Peyer's patch (tissue), 4 donors: ENCODE measurements around the gene BACH2. TPM values are rescaled to one million over a fixed set of nuclear protein-coding genes. Genes with fewer than 3 reads are reported as not detected.

ENCODE experiments used
- DNase-seq, 3 donors: peaks; one replicate each; pipeline ENCODE4 v3.0.0-alpha.2; 2017 to 2019
- H3K27ac ChIP-seq, 4 donors: fragments of 200-600 bp; sonication (generic); one replicate each; pipeline ENCODE4 v1.5.1; 2016 to 2019
- H3K27me3 ChIP-seq, 2 donors: fragments of 200-600 bp; sonication (generic); one replicate each; pipeline ENCODE4 v1.5.1; 2019
- H3K36me3 ChIP-seq, 3 donors: fragments of 200-600 bp; sonication (generic); one replicate each; pipeline ENCODE4 v1.5.1; 2016 to 2019
- H3K4me1 ChIP-seq, 4 donors: fragments of 200-600 bp; sonication (generic); one replicate each; pipeline ENCODE4 v1.5.1; 2016 to 2019
- H3K4me3 ChIP-seq, 4 donors: fragments of 200-600 bp; sonication (generic); 1 replicate in 3 of 4; 2 replicates in 1 of 4; pipeline ENCODE4 v1.5.1; 2016 to 2019; ENCODE audit warnings: mild to moderate bottlenecking in 1 of 4
- H3K9me3 ChIP-seq, 4 donors: fragments of 200-600 bp; sonication (generic); one replicate each; pipeline ENCODE4 v1.5.1; 2016 to 2019; ENCODE audit warnings: mild to moderate bottlenecking in 1 of 4
- CTCF ChIP-seq, 6 experiments: fragments of 450-650 bp in 4 of 6; fragments of 200-600 bp in 2 of 6; sonication (generic) in 1 of 6; IDR thresholded peaks; one replicate each; pipeline ENCODE4 v1.5.1; 2017 to 2019; ENCODE audit warnings: antibody characterized with exemption in 6 of 6, mild to moderate bottlenecking in 3 of 6, moderate library complexity in 1 of 6
- POLR2A ChIP-seq, 2 donors: fragments of 450-650 bp; IDR thresholded peaks; one replicate each; pipeline ENCODE4 v1.5.1; 2017; ENCODE audit warnings: antibody characterized with exemption in 2 of 2, mild to moderate bottlenecking in 2 of 2, moderate library complexity in 2 of 2
- total RNA-seq, 4 donors: library from RNA; depleted of rRNA; stranded (reverse); fragments of >200 nt; gene quantifications; one replicate each; pipeline ENCODE4 v1.1.0, GENCODE V29; 2016

The BACH2 gene
- total RNA-seq, 4 donors from 2014 or later: 0.18 to 26.4 (median 8.2) TPM

GRCh38 chr6:89927264-89927663 lies 369.4 kb downstream of the BACH2 start:
- H3K4me1 ChIP-seq: no peaks in the 10 kb centered on the region
- TF ChIP-seq POLR2A (IDR thresholded peaks at IDR 0.05): no peak
- TF ChIP-seq CTCF (IDR thresholded peaks at IDR 0.05): no peak
- H3K36me3 ChIP-seq: no peaks in the 10 kb centered on the region
- H3K9me3 ChIP-seq: no peaks in the 10 kb centered on the region
- no peak overlapping the region for H3K27ac ChIP-seq
- no peak overlapping the region for H3K4me3 ChIP-seq
- no peaks in the 10 kb centered on the region for H3K27me3 ChIP-seq
- DNase-seq: no peak

- DNase-seq: no peak
- no peak overlapping the region for H3K27ac ChIP-seq
- TF ChIP-seq CTCF (IDR thresholded peaks at IDR 0.05) (no peak), POLR2A (IDR thresholded peaks at IDR 0.05) (no peak)
Observed at GRCh38 chr6:89925826-89926225, 370.8 kb downstream of the BACH2 start.

GRCh38 chr6:89924231-89924630 lies 372.4 kb downstream of the BACH2 start:
- H3K9me3 ChIP-seq: no peaks in the 10 kb centered on the region
- no peaks in the 10 kb centered on the region for H3K4me1 ChIP-seq
- no peak for DNase-seq
- TF ChIP-seq POLR2A (IDR thresholded peaks at IDR 0.05) (no peak), CTCF (IDR thresholded peaks at IDR 0.05) (no peak)
- H3K4me3 ChIP-seq: no peak overlapping the region
- H3K27ac ChIP-seq: no peak overlapping the region
- no peaks in the 10 kb centered on the region for H3K27me3 ChIP-seq
- no peaks in the 10 kb centered on the region for H3K36me3 ChIP-seq

More at GRCh38 chr6:89925826-89926225, 370.8 kb downstream of the BACH2 start:
- Histone ChIP-seq H3K4me1 (no peaks in the 10 kb centered on the region), H3K4me3 (no peak overlapping the region), H3K36me3 (no peaks in the 10 kb centered on the region), H3K9me3 (no peaks in the 10 kb centered on the region), H3K27me3 (no peaks in the 10 kb centered on the region)

GRCh38 chr6:89921691-89922090 lies 375.0 kb downstream of the BACH2 start:
- TF ChIP-seq CTCF (IDR thresholded peaks at IDR 0.05): no peak
- no peak for TF ChIP-seq POLR2A (IDR thresholded peaks at IDR 0.05)
- no peaks in the 10 kb centered on the region for H3K27me3 ChIP-seq
- no peaks in the 10 kb centered on the region for H3K36me3 ChIP-seq
- H3K4me1 ChIP-seq: no peaks in the 10 kb centered on the region
- H3K27ac ChIP-seq: no peak overlapping the region
- H3K9me3 ChIP-seq: no peaks in the 10 kb centered on the region
- H3K4me3 ChIP-seq: no peak overlapping the region
- DNase-seq: no peak

- no peak for DNase-seq
- Histone ChIP-seq H3K4me3 (no peak overlapping the region), H3K27me3 (no peaks in the 10 kb centered on the region), H3K9me3 (no peaks in the 10 kb centered on the region), H3K4me1 (no peaks in the 10 kb centered on the region), H3K36me3 (no peaks in the 10 kb centered on the region), H3K27ac (no peak overlapping the region)
- TF ChIP-seq CTCF (IDR thresholded peaks at IDR 0.05): no peak
- TF ChIP-seq POLR2A (IDR thresholded peaks at IDR 0.05): no peak
Observed at GRCh38 chr6:89921197-89921596, 375.4 kb downstream of the BACH2 start.

- no peaks in the 10 kb centered on the region for H3K4me1 ChIP-seq
- no peaks in the 10 kb centered on the region for H3K27me3 ChIP-seq
- no peaks in the 10 kb centered on the region for H3K36me3 ChIP-seq
- no peak for TF ChIP-seq POLR2A (IDR thresholded peaks at IDR 0.05)
- no peak for TF ChIP-seq CTCF (IDR thresholded peaks at IDR 0.05)
- no peak overlapping the region for H3K4me3 ChIP-seq
- peaks cover 0 to 5% (median 0%) of the 10 kb centered on the region in 4 donors for H3K9me3 ChIP-seq
- no peak for DNase-seq
- H3K27ac ChIP-seq: no peak overlapping the region
Observed at GRCh38 chr6:89917801-89918366, 378.8 kb downstream of the BACH2 start.
